ENCODE data around the gene BNC2. TPM values are rescaled to one million over a fixed set of nuclear protein-coding genes. Genes with fewer than 3 reads are reported as not detected.
"Not testable (repeated sequence)": the region's sequence is repeated elsewhere in the genome, so short reads cannot be mapped to it uniquely, and the experiment has no call there.

BNC2 gene
- total and polyA plus RNA-seq, 7 experiments from 2014 or later, result 0.05 to 1.5 (median 0.59) TPM; not detected in 3

DNA sequence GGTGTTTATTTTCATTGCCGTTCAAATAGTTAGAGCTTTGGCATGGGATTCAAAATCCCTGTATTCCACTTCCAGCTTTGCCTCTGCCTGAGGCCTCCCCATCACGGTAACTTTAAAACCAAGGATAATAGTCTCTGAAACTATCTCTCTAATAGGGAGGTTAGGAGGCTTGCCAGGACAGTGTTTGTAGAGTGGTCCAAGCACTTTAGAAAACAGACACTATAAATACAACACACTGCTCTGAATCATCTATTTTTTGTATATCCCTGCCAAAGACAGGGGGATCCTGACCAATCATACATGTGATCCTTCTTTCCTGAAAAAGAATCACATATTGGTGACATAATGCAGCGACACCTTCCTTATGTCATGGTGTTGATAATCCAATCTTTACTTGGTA lies 326.8 kb downstream of the BNC2 start:
- intact Hi-C loops (cut with micrococcal nuclease), result no loop called here

DNA sequence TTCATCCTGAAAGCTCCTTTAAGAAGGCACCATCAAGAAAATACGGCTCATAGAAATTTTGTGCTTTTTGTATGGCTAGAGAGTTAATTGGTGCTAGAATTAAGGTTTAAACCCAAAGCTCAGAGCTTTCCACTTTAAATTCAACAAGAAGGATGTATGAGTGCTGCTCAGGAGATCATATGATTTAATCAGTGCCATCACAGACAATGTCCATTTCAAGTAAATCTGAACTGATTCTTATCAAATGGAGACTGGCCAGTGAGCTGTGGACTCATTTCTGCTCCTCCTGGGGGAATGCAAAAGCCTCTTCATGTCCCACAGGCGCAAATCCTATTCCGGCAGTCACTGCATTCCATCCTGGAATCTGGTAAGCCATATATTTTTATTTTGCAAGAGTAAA lies 327.2 kb downstream of the BNC2 start:
- no peaks in the 10 kb centered on the region for H3K4me1 ChIP-seq (ENCODE audit: control insufficient read depth in 2 of 2, insufficient read depth in 2 of 2, low read length in 2 of 2)
- Mint-ChIP-seq H3K27me3 (no peaks in the 10 kb centered on the region), H3K27ac (no peak overlapping the region), H3K36me3 (no peaks in the 10 kb centered on the region), H3K4me1 (peaks cover 0 to 16% (median 0%) of the 10 kb centered on the region in 7 donors), H3K9me3 (peaks cover 0 to 7% (median 1%) of the 10 kb centered on the region in 11 donors), H3K4me3 (no peak overlapping the region)
- ATAC-seq (no peak), DNase-seq (no peak)
- no peaks in the 10 kb centered on the region for H3K36me3 ChIP-seq (ENCODE audit: control insufficient read depth in 2 of 3, insufficient read depth in 3 of 3, low read length in 3 of 3)
- POLR2A ChIA-PET, result no interaction called here
- no peak overlapping the region for H3K4me3 ChIP-seq (ENCODE audit: low read length)
- CTCF ChIA-PET, result no interaction called here
- peaks cover 0 to 4% (median 0%) of the 10 kb centered on the region in 3 experiments for H3K9me3 ChIP-seq (ENCODE audit: control insufficient read depth in 2 of 3, low read length in 3 of 3)
- H3K27ac ChIP-seq (ENCODE audit: low read depth, low read length), result no peak overlapping the region
- intact Hi-C loops (cut with micrococcal nuclease), result no loop called here
- H3K27me3 ChIP-seq (ENCODE audit: control insufficient read depth in 2 of 2, insufficient read depth in 2 of 2, low read length in 2 of 2), result no peaks in the 10 kb centered on the region

More for the DNA sequence above, 326.8 kb downstream of the BNC2 start:
- Mint-ChIP-seq H3K36me3 (no peaks in the 10 kb centered on the region), H3K4me3 (no peak overlapping the region), H3K27ac (no peak overlapping the region), H3K4me1 (peaks cover 0 to 16% (median 0%) of the 10 kb centered on the region in 7 donors), H3K27me3 (no peaks in the 10 kb centered on the region), H3K9me3 (peaks cover 0 to 7% (median 0%) of the 10 kb centered on the region in 11 donors)
- CTCF ChIA-PET, result no interaction called here
- POLR2A ChIA-PET, result no interaction called here
- no peak for DNase-seq
- no peaks in the 10 kb centered on the region for H3K36me3 ChIP-seq (ENCODE audit: control insufficient read depth in 2 of 3, insufficient read depth in 3 of 3, low read length in 3 of 3)
- ATAC-seq, result no peak
- no peak overlapping the region for H3K4me3 ChIP-seq (ENCODE audit: low read length)
- no peaks in the 10 kb centered on the region for H3K4me1 ChIP-seq (ENCODE audit: control insufficient read depth in 2 of 2, insufficient read depth in 2 of 2, low read length in 2 of 2)
- no peaks in the 10 kb centered on the region for H3K27me3 ChIP-seq (ENCODE audit: control insufficient read depth in 2 of 2, insufficient read depth in 2 of 2, low read length in 2 of 2)
- H3K27ac ChIP-seq (ENCODE audit: low read depth, low read length), result no peak overlapping the region
- H3K9me3 ChIP-seq (ENCODE audit: control insufficient read depth in 2 of 3, low read length in 3 of 3), result peaks cover 0 to 4% (median 0%) of the 10 kb centered on the region in 3 experiments

DNA sequence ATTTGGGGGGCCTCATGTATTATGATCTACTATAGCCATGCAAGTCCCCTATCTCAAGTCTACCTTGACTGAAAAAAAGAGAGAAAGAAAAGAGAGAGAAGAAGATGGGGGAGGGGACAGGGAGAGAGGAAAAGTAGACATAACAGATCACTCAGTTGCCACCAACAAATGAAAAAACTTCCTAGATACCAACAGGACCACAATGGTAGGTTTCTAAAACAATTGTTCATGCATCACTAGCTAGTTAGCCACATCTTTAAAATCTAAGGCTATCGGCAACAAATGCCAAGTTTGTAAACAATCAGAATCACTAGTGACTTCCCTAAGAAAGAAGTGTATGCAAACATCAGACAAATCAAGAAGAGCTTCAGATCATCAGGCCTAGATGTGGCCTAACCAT lies 328.2 kb downstream of the BNC2 start:
- Histone ChIP-seq H3K4me1 (ENCODE audit: control insufficient read depth in 2 of 2, insufficient read depth in 2 of 2, low read length in 2 of 2) (no peaks in the 10 kb centered on the region), H3K36me3 (ENCODE audit: control insufficient read depth in 2 of 3, insufficient read depth in 3 of 3, low read length in 3 of 3) (no peaks in the 10 kb centered on the region), H3K4me3 (ENCODE audit: low read length) (no peak overlapping the region), H3K27ac (ENCODE audit: low read depth, low read length) (no peak overlapping the region), H3K9me3 (ENCODE audit: control insufficient read depth in 2 of 3, low read length in 3 of 3) (peaks cover 0 to 4% (median 0%) of the 10 kb centered on the region in 3 experiments), H3K27me3 (ENCODE audit: control insufficient read depth in 2 of 2, insufficient read depth in 2 of 2, low read length in 2 of 2) (no peaks in the 10 kb centered on the region)
- no peaks in the 10 kb centered on the region for H3K36me3 Mint-ChIP-seq
- POLR2A ChIA-PET, result no interaction called here
- DNase-seq (no peak), ATAC-seq (no peak)
- no peak overlapping the region for H3K27ac Mint-ChIP-seq
- H3K9me3 Mint-ChIP-seq, result peaks cover 0 to 7% (median 2%) of the 10 kb centered on the region in 11 donors
- H3K27me3 Mint-ChIP-seq, result no peaks in the 10 kb centered on the region
- CTCF ChIA-PET, result no interaction called here
- H3K4me3 Mint-ChIP-seq, result no peak overlapping the region
- intact Hi-C loops (cut with micrococcal nuclease), result no loop called here
- peaks cover 0 to 16% (median 0%) of the 10 kb centered on the region in 7 donors for H3K4me1 Mint-ChIP-seq

DNA sequence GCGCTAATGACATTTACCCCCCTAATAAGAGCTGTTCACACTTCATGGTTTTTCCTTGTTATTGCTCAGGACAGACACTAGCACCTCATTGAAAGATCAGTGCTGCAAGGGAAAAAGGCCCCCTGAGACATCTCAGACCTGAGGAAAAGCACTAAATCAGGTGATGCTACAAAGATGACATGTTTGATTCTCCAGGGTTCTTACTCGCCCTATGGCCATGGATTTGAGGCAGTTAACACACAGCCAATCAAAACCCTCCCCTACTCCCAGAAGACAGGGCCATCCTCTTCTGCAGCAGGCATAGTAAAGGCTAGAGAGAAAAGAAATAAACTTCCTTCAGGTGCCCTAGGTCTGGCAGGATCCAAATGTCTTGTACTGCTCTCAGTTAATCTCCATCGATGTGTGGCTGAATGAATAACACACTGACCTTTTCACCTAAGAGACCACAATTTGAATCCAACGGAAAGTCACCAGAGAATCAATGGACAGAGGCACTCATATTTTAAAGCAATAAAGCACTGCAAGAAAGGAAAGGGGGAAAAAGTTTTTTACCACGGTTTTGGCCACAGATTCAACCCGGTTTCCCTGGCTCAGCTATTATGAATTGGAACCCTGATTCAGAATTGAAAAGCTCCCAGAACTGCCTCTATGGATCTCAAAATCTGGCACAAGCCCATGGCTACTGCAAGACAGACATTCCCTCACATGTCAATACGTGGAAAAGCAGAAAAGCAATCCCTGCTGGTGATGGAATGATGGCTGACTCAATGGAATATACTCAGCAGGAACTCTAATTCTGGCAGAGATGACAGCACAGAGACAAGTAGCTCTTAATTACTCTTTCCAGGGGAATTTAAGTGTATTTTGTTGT lies 329.5 kb downstream of the BNC2 start:
- no peaks in the 10 kb centered on the region for H3K27me3 Mint-ChIP-seq
- Histone ChIP-seq H3K27me3 (ENCODE audit: control insufficient read depth in 2 of 2, insufficient read depth in 2 of 2, low read length in 2 of 2) (no peaks in the 10 kb centered on the region), H3K27ac (ENCODE audit: low read depth, low read length) (no peak overlapping the region), H3K4me1 (ENCODE audit: control insufficient read depth in 2 of 2, insufficient read depth in 2 of 2, low read length in 2 of 2) (no peaks in the 10 kb centered on the region), H3K9me3 (ENCODE audit: control insufficient read depth in 2 of 3, low read length in 3 of 3) (no peaks in the 10 kb centered on the region), H3K36me3 (ENCODE audit: control insufficient read depth in 2 of 3, insufficient read depth in 3 of 3, low read length in 3 of 3) (no peaks in the 10 kb centered on the region), H3K4me3 (ENCODE audit: low read length) (no peak overlapping the region)
- peaks cover 0 to 7% (median 0%) of the 10 kb centered on the region in 11 donors for H3K9me3 Mint-ChIP-seq
- POLR2A ChIA-PET, result no interaction called here
- H3K4me3 Mint-ChIP-seq, result no peak overlapping the region
- no peak for DNase-seq
- ATAC-seq, result no peak
- H3K4me1 Mint-ChIP-seq, result peaks cover 0 to 16% (median 0%) of the 10 kb centered on the region in 7 donors
- CTCF ChIA-PET, result no interaction called here
- H3K27ac Mint-ChIP-seq, result no peak overlapping the region
- intact Hi-C loops (cut with micrococcal nuclease), result no loop called here
- H3K36me3 Mint-ChIP-seq, result no peaks in the 10 kb centered on the region

DNA sequence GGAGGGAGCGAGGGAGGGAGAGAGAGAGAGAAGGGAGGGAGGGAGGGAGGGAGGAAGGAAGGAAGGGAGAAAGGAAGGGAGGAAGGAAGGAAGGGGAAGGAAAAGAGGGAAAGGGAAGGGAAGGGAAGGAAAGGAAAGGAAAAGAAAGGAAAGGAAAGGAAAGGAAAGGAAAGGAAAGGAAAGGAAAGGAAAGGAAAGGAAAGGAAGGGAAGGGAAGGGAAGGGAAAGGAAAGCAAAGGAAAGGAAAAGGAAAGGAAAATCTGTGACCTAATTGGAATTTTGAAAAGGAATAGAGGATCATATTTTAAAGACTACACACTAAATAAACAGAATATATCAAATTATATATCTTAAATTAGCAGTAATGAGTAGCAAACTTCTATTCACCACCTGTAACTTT lies 330.8 kb downstream of the BNC2 start:
- H3K36me3 ChIP-seq (ENCODE audit: control insufficient read depth in 2 of 3, insufficient read depth in 3 of 3, low read length in 3 of 3); H3K4me3 ChIP-seq (ENCODE audit: low read length); ATAC-seq; H3K27ac ChIP-seq (ENCODE audit: low read depth, low read length); H3K36me3 Mint-ChIP-seq; H3K9me3 Mint-ChIP-seq; POLR2A ChIA-PET; DNase-seq; H3K4me1 ChIP-seq (ENCODE audit: control insufficient read depth in 2 of 2, insufficient read depth in 2 of 2, low read length in 2 of 2); H3K4me3 Mint-ChIP-seq; H3K27me3 Mint-ChIP-seq; H3K9me3 ChIP-seq (ENCODE audit: control insufficient read depth in 2 of 3, low read length in 3 of 3); intact Hi-C loops (cut with micrococcal nuclease); H3K27me3 ChIP-seq (ENCODE audit: control insufficient read depth in 2 of 2, insufficient read depth in 2 of 2, low read length in 2 of 2); CTCF ChIA-PET; H3K27ac Mint-ChIP-seq: not testable (repeated sequence)
- peaks cover 0 to 16% (median 0%) of the 10 kb centered on the region in 7 donors for H3K4me1 Mint-ChIP-seq

DNA sequence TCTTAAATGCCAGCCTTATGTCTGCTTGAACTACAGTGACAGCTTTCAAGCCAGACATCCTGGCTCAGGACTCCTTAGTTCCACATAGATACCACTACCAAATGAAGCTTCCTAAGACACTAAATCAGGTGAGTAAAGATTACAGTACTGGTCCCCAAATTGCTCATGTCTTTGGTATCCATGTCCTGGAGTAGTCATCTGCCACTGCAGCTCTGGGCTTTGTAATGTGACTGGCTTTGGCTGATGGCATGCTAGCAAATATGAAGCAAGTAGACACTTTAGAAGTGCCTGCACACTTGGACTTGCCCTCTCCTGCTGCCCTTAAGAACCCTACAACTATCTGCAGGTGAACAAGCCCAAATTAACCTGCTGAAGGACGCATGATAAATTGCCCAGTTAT lies 334.9 kb downstream of the BNC2 start:
- H3K9me3 Mint-ChIP-seq, result peaks cover 0 to 3% (median 0%) of the 10 kb centered on the region in 11 donors
- no peak overlapping the region for H3K27ac Mint-ChIP-seq
- H3K4me3 Mint-ChIP-seq, result no peak overlapping the region
- Histone ChIP-seq H3K9me3 (ENCODE audit: control insufficient read depth in 2 of 3, low read length in 3 of 3) (no peaks in the 10 kb centered on the region), H3K4me1 (ENCODE audit: control insufficient read depth in 2 of 2, insufficient read depth in 2 of 2, low read length in 2 of 2) (no peaks in the 10 kb centered on the region), H3K27me3 (ENCODE audit: control insufficient read depth in 2 of 2, insufficient read depth in 2 of 2, low read length in 2 of 2) (no peaks in the 10 kb centered on the region), H3K4me3 (ENCODE audit: low read length) (no peak overlapping the region), H3K27ac (ENCODE audit: low read depth, low read length) (no peak overlapping the region), H3K36me3 (ENCODE audit: control insufficient read depth in 2 of 3, insufficient read depth in 3 of 3, low read length in 3 of 3) (no peaks in the 10 kb centered on the region)
- intact Hi-C loops (cut with micrococcal nuclease), result no loop called here
- ATAC-seq, result no peak
- peaks cover 0 to 3% (median 0%) of the 10 kb centered on the region in 5 donors for H3K27me3 Mint-ChIP-seq
- no peak for DNase-seq
- ChIA-PET CTCF (no interaction called here), POLR2A (no interaction called here)
- no peaks in the 10 kb centered on the region for H3K36me3 Mint-ChIP-seq
- H3K4me1 Mint-ChIP-seq, result no peaks in the 10 kb centered on the region

Measured in naive thymus-derived CD4-positive, alpha-beta T cell (primary cell).